Mesenteric fat pad (tissue), 1 donor: Measurements from ENCODE around the gene DNM3. TPM values are rescaled to one million over a fixed set of nuclear protein-coding genes. Genes with fewer than 3 reads are reported as not detected.

Experiments used
- DNase-seq: peaks from one replicate; pipeline ENCODE4 v3.0.0-alpha.2; 2020; ENCODE audit warnings: low spot score
- microRNA-seq: library from miRNA; unstranded; fragments of <30 nt; microRNA quantifications from one replicate; pipeline ENCODE4 v1.2.0, GENCODE V29; 2020; ENCODE audit warnings: borderline number of aligned reads
- total RNA-seq: library from RNA; stranded (reverse); fragmentation: NEBNext Ultra II Directional; extraction: Animal tissue kit (Norgen Biotek cat#: 25700); gene quantifications from one replicate; pipeline ENCODE4 v1.2.1, GENCODE V29; 2021
- donor health status: DM: yes; HTN: yes; CAD: no.

DNM3 gene
- total RNA-seq, 1 donor from 2014 or later = 5.1 TPM

GRCh38 chr1:172448995-172449584, 607.8 kb downstream of the DNM3 start:
- DNase-seq = no peak

GRCh38 chr1:172449585-172450523, 608.6 kb downstream of the DNM3 start:
- DNase-seq = peak; percentile 89

- no peak for DNase-seq
Measured at GRCh38 chr1:172450524-172450885, 609.2 kb downstream of the DNM3 start.

- no peak for DNase-seq
Measured at GRCh38 chr1:172451002-172451443, 609.7 kb downstream of the DNM3 start.

- no peak for DNase-seq
Measured at GRCh38 chr1:172452536-172453152, 611.3 kb downstream of the DNM3 start.

- DNase-seq = no peak
Measured at GRCh38 chr1:172453153-172453545, 611.9 kb downstream of the DNM3 start.

GRCh38 chr1:172453607-172454006, 612.3 kb downstream of the DNM3 start:
- DNase-seq = no peak

- no peak for DNase-seq
Measured at GRCh38 chr1:172455451-172455850, 614.2 kb downstream of the DNM3 start.

GRCh38 chr1:172456344-172456769, 615.1 kb downstream of the DNM3 start:
- DNase-seq = no peak

- DNase-seq = no peak
Measured at GRCh38 chr1:172457479-172458130, 616.3 kb downstream of the DNM3 start.

- no peak for DNase-seq
Measured at GRCh38 chr1:172460177-172460576, 618.9 kb downstream of the DNM3 start.

- no peak for DNase-seq
Measured at GRCh38 chr1:172460887-172461315, 619.6 kb downstream of the DNM3 start.

Small RNAs within 50 kb of the gene (microRNA-seq; reads per million reads assigned to microRNA genes)
- gene MIR199A2 (36.3 reads per million, percentile 31 among the genes with 10 or more reads in this experiment), gene MIR3120 (not detected)

Other genes with a start within 250 kb of the DNM3 start
- gene MYOCOS, start 219.3 kb upstream of the DNM3 start, total RNA-seq = not detected
- gene MYOC, start 188.8 kb upstream of the DNM3 start, total RNA-seq = 6.3 TPM
- 15.8 TPM for gene VAMP4, start 99.4 kb upstream of the DNM3 start, total RNA-seq
- gene METTL13, start 59.8 kb upstream of the DNM3 start, total RNA-seq = 22.1 TPM